GM12874 (cell line): ENCODE results near the gene PRR32.

Experiments used
- TF ChIP-seq, protein P1 (sequence below): IDR thresholded peaks from 2 replicates; pipeline ENCODE4 v1.5.1; 2011; ENCODE audit warnings: low read depth, mild to moderate bottlenecking, control low read depth, low read length, moderate library complexity; ENCODE audit not compliant: insufficient read depth

Gene PRR32, protein sequence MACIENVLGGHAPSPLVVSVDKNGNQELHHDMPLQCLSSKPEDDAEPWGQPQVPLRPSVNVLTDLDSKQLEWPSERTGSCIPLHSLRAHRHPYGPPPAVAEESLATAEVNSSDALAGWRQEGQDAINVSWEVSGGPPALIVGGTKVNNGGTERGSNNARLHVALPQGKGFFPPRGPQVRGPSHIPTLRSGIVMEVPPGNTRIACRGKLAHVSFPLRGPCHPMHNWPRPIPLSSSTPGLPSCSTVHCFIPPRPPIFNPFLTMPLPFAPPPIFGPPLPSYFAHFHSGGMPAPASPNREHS

DNA sequence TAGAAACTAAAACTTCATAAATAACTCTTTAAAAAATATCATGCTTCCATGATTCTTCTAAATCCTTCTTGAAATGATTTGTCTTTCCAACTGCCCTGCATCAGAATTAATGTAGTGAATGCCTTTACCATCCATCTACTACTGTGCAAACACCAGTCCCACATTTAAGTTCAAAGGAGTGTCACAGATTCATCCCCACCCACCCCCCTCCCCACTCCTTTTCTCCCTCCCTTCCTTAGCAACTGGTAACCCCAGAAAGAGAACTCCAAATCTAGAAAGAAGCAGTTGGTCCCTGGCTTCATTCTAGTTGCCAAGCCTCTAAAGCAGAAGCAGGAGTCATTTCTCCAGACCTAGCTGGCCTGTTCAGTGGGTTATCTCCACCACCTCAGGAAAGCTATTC, at the start of gene PRR32:
Gene PRR32, plus strand, starts transcription at position 301 of the 400 bp plus-strand sequence. CDS start 115 bp downstream, outside the sequence.
- TF ChIP-seq, protein P1, sequence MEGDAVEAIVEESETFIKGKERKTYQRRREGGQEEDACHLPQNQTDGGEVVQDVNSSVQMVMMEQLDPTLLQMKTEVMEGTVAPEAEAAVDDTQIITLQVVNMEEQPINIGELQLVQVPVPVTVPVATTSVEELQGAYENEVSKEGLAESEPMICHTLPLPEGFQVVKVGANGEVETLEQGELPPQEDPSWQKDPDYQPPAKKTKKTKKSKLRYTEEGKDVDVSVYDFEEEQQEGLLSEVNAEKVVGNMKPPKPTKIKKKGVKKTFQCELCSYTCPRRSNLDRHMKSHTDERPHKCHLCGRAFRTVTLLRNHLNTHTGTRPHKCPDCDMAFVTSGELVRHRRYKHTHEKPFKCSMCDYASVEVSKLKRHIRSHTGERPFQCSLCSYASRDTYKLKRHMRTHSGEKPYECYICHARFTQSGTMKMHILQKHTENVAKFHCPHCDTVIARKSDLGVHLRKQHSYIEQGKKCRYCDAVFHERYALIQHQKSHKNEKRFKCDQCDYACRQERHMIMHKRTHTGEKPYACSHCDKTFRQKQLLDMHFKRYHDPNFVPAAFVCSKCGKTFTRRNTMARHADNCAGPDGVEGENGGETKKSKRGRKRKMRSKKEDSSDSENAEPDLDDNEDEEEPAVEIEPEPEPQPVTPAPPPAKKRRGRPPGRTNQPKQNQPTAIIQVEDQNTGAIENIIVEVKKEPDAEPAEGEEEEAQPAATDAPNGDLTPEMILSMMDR = no peak

DNA sequence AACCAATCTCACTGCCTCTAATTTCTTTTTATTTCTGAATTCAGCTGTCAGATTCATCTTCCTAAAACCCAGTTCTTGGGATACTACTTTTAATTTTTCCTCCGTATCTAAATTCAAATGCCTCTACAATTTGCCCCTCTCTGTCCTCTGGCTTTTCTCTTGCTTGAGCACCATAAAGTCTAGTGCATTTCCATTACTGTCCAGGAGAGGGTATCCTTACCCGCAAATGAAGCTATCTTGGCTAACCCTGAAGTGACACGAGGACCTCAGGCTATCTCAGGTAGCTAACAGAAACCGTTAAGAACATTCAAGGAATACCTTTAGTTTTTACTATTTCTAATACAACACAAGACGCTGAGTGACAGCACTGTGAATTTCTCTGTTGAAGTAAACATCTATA, 49.4 kb upstream of the PRR32 start:
- TF ChIP-seq, protein P1 = peak; percentile 28; the same call in 1 of the 2 replicates

DNA sequence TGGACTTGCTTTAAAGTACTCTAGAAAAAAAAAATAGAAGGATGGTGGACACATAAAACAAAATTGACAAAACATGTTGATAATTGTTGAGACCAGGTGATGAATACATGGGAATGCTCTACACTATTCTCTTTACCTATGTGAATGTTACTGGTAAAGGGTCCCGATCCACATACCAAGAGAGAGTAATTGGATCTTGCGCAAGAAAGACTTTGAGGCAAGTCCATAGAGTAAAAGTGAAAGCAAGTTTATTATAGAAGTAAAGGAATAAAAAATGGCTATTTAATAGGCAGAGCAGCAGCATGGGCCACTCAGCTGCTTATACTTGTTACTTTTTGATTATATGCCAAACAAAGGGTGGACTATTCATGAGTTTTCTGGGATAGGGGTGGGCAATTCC, 34.0 kb upstream of the PRR32 start:
- TF ChIP-seq, protein P1 = no peak

DNA sequence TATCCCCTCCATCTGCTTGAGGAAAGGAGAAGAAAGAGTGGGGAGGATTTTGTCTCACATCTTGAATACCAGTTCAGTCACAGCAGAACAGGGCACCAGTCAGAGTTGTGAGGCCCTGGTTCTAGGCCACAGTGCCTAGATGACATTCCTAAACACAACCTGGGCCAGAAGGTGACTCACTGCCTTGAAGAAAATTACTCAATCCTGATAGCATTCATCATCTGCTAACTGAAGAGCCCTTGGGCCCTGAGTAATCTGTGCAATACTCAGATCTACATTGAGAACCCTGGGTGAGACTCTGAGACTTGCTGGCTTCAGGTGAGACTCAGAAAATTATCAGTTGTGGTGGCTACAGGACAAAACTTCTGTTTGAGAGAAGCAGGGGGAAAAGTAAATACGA, 20.5 kb upstream of the PRR32 start:
- TF ChIP-seq, protein P1 = no peak

DNA sequence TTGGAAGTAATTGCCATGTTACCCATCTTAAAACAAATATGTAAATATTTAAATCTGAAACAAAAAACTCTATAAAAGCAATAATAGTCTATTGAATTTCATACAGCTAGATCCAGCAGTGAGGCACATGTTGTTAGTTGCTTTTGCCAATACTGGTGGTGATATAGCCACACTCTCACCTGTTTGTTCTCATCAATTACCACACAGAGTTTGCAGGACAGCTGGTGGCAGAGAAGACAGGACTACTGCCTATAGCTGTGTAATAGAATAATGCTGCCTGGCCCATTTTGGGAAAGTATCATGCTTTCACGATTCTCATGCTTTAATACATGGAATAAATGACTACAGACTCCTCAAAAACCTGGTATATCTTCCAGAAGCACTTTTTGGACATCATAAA, 3.7 kb upstream of the PRR32 start:
- TF ChIP-seq, protein P1 = no peak

DNA sequence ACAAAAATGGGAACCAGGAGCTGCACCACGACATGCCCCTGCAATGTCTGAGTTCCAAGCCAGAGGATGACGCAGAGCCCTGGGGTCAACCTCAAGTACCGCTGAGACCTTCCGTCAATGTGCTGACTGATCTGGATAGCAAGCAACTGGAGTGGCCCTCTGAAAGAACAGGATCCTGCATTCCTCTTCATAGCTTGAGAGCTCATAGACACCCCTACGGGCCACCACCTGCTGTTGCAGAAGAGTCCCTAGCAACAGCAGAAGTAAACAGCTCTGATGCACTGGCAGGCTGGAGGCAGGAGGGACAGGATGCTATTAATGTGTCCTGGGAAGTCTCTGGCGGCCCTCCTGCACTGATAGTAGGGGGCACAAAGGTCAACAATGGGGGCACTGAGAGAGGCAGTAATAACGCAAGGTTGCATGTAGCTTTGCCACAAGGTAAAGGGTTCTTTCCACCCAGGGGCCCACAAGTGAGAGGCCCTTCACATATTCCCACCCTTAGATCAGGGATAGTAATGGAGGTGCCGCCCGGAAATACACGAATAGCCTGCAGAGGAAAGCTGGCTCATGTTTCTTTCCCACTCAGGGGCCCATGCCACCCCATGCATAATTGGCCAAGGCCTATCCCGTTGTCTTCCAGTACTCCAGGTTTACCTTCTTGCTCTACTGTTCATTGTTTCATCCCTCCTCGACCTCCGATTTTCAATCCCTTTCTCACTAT, 1.3 kb downstream of the PRR32 start:
- TF ChIP-seq, protein P1 = no peak

DNA sequence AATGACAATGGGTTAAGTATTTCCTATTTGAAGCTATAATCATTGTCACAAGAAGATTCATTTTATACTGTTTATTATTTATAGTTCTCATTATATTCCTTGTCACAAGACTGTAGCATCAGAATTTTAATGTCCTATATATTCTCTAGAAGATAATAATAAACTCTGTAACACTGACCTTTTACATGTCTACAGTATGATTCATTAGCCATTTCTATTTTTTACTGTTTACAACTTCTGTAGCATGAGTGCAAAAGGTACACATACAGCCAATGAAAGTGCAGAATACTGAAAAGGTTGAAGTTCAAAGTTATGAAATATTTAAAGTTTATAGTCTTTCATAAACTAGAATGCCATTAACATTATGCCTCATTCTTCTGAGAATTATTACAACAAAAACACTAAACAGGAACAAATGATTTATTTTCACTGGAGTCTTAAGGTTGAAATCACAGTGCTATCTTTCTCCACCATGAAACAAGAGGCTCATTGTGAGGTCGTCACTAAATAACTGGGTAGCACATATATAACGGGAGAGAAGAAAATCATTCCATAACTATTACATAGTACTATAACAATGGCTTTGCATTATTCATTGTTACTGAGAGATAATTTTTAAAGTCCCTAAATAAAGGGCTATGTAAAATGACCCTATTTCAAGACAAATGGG, 4.9 kb downstream of the PRR32 start:
- TF ChIP-seq, protein P1 = no peak
